Measurements from ENCODE around the gene TIAM2.

TIAM2 gene

DNA sequence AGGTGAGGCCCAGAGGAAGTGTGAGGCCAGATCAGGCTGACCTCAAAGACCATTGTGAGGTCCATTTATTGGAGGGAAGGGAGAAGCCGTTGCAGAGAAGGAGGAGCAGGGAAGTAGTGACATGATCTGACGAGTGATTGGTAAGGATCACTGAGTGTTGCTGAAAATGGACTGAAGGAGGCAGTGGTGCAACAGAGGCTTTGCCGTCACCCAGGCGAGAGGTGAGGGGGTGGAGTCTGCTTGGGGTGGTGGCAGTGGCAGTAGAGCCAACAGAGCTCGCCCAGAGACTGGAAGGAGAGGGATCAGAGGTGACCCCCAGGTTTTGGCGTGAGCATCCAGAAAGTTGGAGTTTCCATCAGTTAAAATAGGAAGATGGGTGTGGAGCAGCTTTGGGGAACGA, 200.8 kb downstream of the TIAM2 start:
- CTCF ChIA-PET: interaction anchor here (2.0 kb wide), 1 partner anchor 52 kb away, joined by 5 read pairs; no protein-coding TSS in a partner anchor
- DNase-seq (ENCODE audit: low read depth, low spot score): no peak
- TF ChIP-seq, protein P1, sequence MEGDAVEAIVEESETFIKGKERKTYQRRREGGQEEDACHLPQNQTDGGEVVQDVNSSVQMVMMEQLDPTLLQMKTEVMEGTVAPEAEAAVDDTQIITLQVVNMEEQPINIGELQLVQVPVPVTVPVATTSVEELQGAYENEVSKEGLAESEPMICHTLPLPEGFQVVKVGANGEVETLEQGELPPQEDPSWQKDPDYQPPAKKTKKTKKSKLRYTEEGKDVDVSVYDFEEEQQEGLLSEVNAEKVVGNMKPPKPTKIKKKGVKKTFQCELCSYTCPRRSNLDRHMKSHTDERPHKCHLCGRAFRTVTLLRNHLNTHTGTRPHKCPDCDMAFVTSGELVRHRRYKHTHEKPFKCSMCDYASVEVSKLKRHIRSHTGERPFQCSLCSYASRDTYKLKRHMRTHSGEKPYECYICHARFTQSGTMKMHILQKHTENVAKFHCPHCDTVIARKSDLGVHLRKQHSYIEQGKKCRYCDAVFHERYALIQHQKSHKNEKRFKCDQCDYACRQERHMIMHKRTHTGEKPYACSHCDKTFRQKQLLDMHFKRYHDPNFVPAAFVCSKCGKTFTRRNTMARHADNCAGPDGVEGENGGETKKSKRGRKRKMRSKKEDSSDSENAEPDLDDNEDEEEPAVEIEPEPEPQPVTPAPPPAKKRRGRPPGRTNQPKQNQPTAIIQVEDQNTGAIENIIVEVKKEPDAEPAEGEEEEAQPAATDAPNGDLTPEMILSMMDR (IDR thresholded peaks at IDR 0.05; ENCODE audit: insufficient read depth, low read length, missing control alignments): no peak
- H3K4me3 ChIP-seq (ENCODE audit: low read depth, low read length): no peak overlapping the region
- POLR2A ChIA-PET: no interaction called here

DNA sequence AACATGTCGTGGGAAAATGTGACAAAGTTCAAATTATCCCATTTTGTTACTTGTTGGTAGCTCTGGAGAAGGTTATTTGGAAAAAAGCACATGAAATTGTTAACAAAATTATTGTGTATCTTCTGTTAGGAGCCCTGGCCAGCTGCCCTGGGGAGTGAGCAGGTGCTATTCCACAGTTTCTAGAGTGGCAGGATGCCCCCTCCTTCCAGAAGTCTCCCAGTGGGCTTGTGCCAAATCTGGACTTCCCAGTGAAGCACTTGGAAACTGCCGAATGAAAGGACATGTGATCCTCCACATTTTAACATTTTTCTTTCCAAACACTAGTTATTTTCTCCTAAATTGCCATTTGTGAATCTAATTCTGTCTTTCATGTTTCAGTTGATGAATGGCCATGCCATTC, 201.8 kb downstream of the TIAM2 start:
- CTCF ChIA-PET: interaction anchor here (0.6 to 1.7 kb wide), 3 partner anchors 8 to 269 kb away, joined by 4 to 6 read pairs (median 4); no protein-coding TSS in a partner anchor
- no peak for DNase-seq (ENCODE audit: low read depth, low spot score)
- TF ChIP-seq, protein P1 (IDR thresholded peaks at IDR 0.05; ENCODE audit: insufficient read depth, low read length, missing control alignments): no peak
- POLR2A ChIA-PET: no interaction called here
- H3K4me3 ChIP-seq (ENCODE audit: low read depth, low read length): no peak overlapping the region

DNA sequence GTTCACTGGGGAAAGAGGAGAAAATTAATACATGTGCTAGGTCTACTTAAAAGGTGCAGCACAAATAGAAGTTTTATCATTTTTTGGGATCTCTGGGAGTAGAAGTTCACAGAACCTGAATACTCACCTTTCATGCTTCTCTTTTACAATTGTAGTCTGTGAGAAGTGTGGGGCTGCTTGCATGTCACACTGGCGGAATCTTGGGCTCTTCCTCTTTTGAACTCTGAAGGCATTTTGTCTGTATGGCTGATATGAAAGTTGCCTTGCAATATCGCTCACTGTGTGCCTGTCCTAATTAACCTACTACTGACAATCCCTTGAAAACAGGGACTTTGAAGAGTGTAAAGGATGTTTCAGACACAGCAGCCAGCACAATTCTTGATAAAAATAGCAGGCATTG, 202.8 kb downstream of the TIAM2 start:
- DNase-seq (ENCODE audit: low read depth, low spot score): no peak
- TF ChIP-seq, protein P1 (IDR thresholded peaks at IDR 0.05; ENCODE audit: insufficient read depth, low read length, missing control alignments): no peak
- CTCF ChIA-PET: interaction anchor here (0.6 to 1.7 kb wide), 3 partner anchors 9 to 96 kb away, joined by 4 to 6 read pairs (median 4); no protein-coding TSS in a partner anchor

GRCh38 chr6:155200012-155200411, 204.9 kb downstream of the TIAM2 start:
- DNase-seq (ENCODE audit: low read depth, low spot score): no peak
- ChIA-PET CTCF (no interaction called here), POLR2A (no interaction called here)
- TF ChIP-seq, protein P1 (IDR thresholded peaks at IDR 0.05; ENCODE audit: insufficient read depth, low read length, missing control alignments): no peak
- no peak overlapping the region for H3K4me3 ChIP-seq (ENCODE audit: low read depth, low read length)

More for the DNA sequence above, 202.8 kb downstream of the TIAM2 start:
- POLR2A ChIA-PET: no interaction called here
- H3K4me3 ChIP-seq (ENCODE audit: low read depth, low read length): no peak overlapping the region

DNA sequence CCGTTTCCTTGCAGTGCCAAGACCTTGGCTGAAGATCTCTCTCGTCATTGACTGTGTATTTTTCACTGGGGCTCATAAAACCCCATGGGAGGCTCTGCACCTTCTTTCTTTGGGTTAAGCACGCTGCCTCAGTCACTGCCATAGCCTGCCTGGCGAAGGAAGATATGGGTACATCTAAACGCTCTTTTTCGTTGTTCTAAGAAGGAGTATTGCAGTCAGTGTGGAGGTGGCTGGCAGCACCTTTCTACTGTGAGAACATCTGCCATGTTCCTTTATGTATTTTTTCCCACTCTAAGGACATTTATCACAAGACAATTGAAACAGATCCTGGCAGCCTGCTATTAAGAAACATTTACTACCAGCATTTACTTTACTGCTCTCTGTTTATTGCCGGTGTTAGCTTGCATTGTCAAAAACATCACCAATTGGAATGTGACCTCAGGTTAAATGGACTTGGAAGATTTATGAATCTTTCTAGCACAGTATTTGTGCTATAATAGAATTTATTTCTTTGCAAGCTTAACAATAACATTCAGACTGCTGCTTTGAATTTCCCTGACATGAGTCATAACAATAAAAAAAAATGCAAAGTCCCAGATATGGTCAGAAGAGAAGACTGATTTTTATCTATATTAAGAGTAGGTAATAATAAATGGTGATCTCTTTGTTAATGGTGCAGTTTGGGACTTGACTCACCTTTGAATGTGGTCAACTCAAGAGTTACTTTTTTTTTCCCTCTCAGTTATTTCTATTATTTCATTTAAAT, 206.5 kb downstream of the TIAM2 start:
- TF ChIP-seq, protein P1 (IDR thresholded peaks at IDR 0.05; ENCODE audit: insufficient read depth, low read length, missing control alignments): no peak
- H3K4me3 ChIP-seq (ENCODE audit: low read depth, low read length): no peak overlapping the region
- ChIA-PET POLR2A (no interaction called here), CTCF (interaction anchor here (2.2 kb wide), 1 partner anchor 10 kb away, joined by 5 read pairs; no protein-coding TSS in a partner anchor)
- peak; percentile 52 for DNase-seq (ENCODE audit: low read depth, low spot score)

- H3K4me3 ChIP-seq (ENCODE audit: low read depth, low read length): no peak overlapping the region
- POLR2A ChIA-PET: interaction anchor here (1.0 kb wide), 1 partner anchor 40 kb away, joined by 3 read pairs; no protein-coding TSS in a partner anchor
- no peak for DNase-seq (ENCODE audit: low read depth, low spot score)
- CTCF ChIA-PET: no interaction called here
- TF ChIP-seq, protein P1 (IDR thresholded peaks at IDR 0.05; ENCODE audit: insufficient read depth, low read length, missing control alignments): no peak
Observed at GRCh38 chr6:155207223-155207622, 212.1 kb downstream of the TIAM2 start.

Data from AG04449 (cell line).